Measurements from ENCODE around the gene EPC1. TPM values are rescaled to one million over a fixed set of nuclear protein-coding genes. Genes with fewer than 3 reads are reported as not detected.

Gene EPC1
- total RNA-seq, 3 donors from 2014 or later = 33.7 to 47.9 (median 46.9) TPM

- no peak for TF ChIP-seq CTCF (IDR thresholded peaks at IDR 0.05)
- Histone ChIP-seq H3K4me3 (no peak overlapping the region), H3K36me3 (ENCODE audit: low read depth) (no peaks in the 10 kb centered on the region), H3K4me1 (ENCODE audit: low read depth) (peaks cover 7% of the 10 kb centered on the region), H3K9me3 (no peaks in the 10 kb centered on the region)
- ATAC-seq (no peak), DNase-seq (no peak)
- intact Hi-C loops (cut with DNase I, micrococcal nuclease) = no loop called here
Measured at GRCh38 chr10:32323051-32323450, 23.9 kb downstream of the EPC1 start.

- no peak for DNase-seq
- Histone ChIP-seq H3K4me3 (no peak overlapping the region), H3K4me1 (ENCODE audit: low read depth) (peaks cover 4% of the 10 kb centered on the region), H3K36me3 (ENCODE audit: low read depth) (no peaks in the 10 kb centered on the region), H3K9me3 (no peaks in the 10 kb centered on the region)
- intact Hi-C loops (cut with DNase I, micrococcal nuclease) = no loop called here
- ATAC-seq = no peak
- no peak for TF ChIP-seq CTCF (IDR thresholded peaks at IDR 0.05)
Measured at GRCh38 chr10:32321016-32321631, 25.8 kb downstream of the EPC1 start.

GRCh38 chr10:32318476-32318896 is 28.5 kb downstream of the EPC1 start:
- no peak for TF ChIP-seq CTCF (IDR thresholded peaks at IDR 0.05)
- peaks cover 10% of the 10 kb centered on the region for H3K4me1 ChIP-seq (ENCODE audit: low read depth)
- H3K36me3 ChIP-seq (ENCODE audit: low read depth) = no peaks in the 10 kb centered on the region
- no peak overlapping the region for H3K4me3 ChIP-seq
- intact Hi-C loops (cut with DNase I, micrococcal nuclease) = no loop called here
- no peaks in the 10 kb centered on the region for H3K9me3 ChIP-seq
- ATAC-seq = peak; percentile 53
- peak in 1 of 3 donors; percentile 8 for DNase-seq

- TF ChIP-seq CTCF (IDR thresholded peaks at IDR 0.05) = no peak
- intact Hi-C loops (cut with DNase I, micrococcal nuclease) = no loop called here
- no peaks in the 10 kb centered on the region for H3K9me3 ChIP-seq
- DNase-seq (no peak), ATAC-seq (peak; percentile 73)
- no peak overlapping the region for H3K4me3 ChIP-seq
- H3K36me3 ChIP-seq (ENCODE audit: low read depth) = no peaks in the 10 kb centered on the region
- H3K4me1 ChIP-seq (ENCODE audit: low read depth) = peaks cover 10% of the 10 kb centered on the region
Measured at GRCh38 chr10:32317795-32318357, 29.1 kb downstream of the EPC1 start.

GRCh38 chr10:32315424-32315823 is 31.5 kb downstream of the EPC1 start:
- Histone ChIP-seq H3K4me3 (no peak overlapping the region), H3K4me1 (ENCODE audit: low read depth) (peaks cover 14% of the 10 kb centered on the region), H3K9me3 (no peaks in the 10 kb centered on the region), H3K36me3 (ENCODE audit: low read depth) (no peaks in the 10 kb centered on the region)
- ATAC-seq (no peak), DNase-seq (no peak)
- intact Hi-C loops (cut with DNase I, micrococcal nuclease) = no loop called here
- no peak for TF ChIP-seq CTCF (IDR thresholded peaks at IDR 0.05)
